Stimulated activated CD4-positive, alpha-beta T cell treated with anti-CD3 and anti-CD28 coated beads, Interleukin-15, amount 100 ng/mL, for 24 hours (primary cell): Measurements from ENCODE around the gene PRDM16.

Source experiments
- DNase-seq: peaks from one replicate; pipeline ENCODE4 v3.0.0-alpha.2; 2020

Gene PRDM16

DNA sequence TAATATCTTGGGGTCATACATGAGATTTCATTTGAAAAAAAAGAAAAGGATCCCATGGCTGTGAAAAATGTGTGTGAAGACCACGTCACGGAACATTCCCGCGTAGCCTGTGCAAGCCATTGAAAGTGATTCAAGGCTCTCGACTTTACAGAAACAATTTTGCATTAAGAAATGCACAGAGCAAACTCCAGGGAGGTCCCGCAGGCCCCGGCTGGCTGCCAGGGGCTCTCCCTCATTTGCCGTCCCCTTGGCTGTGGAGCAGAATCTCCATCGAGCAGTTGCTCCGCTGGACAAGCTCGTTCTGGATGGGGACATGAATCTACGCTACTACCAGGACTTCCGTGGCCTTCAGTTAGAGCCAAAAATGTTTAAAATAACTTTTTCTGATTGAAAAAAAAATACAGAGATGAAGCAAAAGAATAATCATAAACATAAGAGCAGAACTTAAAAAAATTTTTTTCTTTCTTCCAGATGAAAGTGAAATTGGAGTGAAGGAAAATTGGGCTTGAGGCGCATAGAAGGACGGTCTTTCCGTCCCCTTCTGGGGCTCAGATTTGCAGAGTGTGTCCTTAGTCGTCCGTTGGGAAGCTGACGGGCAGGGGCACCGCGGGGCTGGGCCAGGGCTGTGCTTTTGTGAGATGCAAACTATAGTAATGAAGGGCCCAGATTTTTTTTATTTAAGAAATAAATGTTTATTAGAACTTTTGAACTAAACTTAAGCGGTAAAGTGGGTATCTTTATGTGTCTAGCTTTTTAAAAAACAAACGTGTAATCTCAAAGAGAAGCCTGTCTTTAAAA lies 317.4 kb downstream of the PRDM16 start:
- no peak for DNase-seq

DNA sequence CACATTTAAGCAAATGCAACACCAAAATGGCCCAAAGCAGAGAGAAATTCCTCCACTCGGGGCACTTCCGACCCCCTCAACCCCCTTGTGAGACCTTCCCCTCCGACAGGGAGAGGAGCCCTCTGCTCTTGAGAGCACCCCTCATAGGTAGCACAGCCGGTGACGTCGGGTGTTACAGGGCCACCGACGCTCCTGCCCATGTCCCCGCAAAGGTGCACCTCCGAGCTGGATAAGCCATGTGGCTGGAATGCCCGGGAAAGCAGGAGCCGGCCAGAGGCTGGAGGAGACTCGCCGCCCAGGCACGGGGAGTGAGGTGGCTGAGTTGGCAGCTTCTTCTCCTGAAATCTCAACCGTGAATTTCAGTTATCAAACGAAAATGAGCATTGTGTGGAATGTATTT lies 318.4 kb downstream of the PRDM16 start:
- no peak for DNase-seq

DNA sequence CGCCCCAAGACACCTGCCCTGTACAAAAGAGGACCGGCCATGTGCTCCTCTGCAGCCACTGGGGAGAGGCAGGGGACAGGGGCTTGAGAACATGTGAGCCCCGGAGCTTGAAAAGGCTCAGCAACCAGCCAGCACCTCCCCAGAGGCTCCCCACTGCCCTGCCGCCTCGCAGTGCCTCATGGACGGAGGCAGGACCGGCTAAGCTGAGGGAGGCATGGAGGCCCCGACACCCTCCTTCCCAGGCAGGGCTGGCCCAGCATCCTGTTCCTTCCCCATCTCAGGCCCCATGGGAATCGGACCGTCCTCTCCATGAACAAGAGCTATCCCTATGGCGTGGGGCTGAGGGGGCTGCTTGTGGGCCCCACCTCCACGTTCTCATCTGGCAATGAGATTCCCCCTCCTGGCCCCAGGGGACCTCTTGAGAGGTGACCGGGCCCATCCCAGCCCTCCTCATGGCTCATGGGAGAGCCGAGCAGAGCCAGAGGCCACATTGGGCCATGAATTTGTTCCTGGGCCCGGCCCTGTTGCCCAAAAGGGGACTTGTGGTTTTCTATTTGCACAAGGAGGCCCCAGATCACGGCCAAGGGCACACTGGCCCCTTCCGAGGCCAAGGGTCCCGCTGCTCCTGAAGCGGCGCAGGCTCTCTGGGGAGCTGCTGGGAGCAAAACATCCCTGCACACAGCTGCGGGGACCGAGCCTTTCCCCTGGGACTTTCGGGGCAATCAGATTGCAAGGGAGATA lies 320.3 kb downstream of the PRDM16 start:
- no peak for DNase-seq

- no peak for DNase-seq
Measured at GRCh38 chr1:3390291-3390690, 321.3 kb downstream of the PRDM16 start.

GRCh38 chr1:3391711-3392110 lies 322.7 kb downstream of the PRDM16 start:
- no peak for DNase-seq

- DNase-seq, result no peak
Measured at GRCh38 chr1:3393024-3393986, 324.3 kb downstream of the PRDM16 start.

DNA sequence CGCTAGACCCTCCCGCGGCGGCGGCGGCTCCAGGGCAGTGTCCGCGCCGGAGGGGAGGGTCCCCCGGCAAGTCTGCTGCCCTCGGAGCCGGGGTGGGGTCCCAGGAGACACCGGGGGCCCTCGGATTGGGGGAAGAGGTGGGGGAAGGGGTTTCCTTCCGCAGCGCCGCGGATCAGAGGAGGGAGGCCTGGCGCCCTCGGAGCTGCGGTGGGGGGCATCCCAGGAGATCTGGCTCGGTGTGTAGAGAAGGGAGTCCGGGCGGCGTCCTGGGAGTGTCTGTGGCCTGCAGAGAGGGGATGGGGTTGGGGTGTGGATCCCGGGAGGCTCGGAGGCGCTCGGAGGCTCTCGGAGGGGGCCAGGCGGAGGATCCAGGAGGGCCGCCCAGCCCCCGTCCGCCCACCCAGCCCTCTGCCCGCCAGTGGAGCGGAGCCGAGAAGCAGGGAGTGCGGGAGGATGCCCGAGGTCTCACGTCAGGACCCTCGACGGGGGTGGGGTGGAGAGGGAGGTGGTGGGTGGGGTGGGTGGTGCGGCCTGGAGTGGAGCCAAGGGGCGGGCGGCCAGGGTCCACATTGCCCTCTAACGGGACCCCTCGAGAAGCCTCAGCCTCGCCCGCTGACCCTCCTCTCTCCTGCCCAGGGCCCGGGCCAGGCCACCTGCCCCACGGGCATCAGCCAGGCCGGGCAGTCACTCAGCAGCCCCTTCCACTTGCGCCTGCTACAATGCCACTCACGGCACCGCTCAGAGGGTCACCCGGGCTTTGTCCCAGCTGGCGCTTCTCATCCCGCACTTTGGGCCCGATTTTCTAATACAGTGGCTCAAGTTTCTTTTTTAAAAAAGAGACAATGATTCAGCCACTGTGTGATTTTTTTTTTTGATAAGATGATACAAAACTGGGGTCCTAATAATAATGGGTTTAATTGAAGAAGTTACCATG lies 325.3 kb downstream of the PRDM16 start:
- DNase-seq, result no peak

GRCh38 chr1:3396411-3396810 lies 327.4 kb downstream of the PRDM16 start:
- DNase-seq, result no peak

DNA sequence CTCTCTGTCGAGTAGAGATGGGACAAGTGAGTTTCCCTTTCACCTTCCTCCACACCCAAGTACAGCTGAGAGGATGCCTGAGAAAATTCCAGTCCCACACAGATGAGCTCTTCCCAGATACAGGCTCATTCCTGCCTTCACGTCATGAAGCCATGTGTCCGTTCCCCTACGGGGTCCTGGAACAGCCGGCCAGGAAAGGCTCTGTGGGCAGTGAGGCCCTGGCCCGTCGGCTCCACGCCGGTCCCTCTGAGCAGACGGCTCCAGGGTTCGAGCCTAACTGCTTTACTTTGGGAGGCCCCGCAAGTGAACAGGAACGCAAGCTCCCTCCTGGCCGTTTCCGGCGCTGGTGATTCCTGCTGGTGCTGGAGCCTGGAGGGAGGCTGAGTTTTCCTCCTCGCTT lies 328.3 kb downstream of the PRDM16 start:
- no peak for DNase-seq

DNA sequence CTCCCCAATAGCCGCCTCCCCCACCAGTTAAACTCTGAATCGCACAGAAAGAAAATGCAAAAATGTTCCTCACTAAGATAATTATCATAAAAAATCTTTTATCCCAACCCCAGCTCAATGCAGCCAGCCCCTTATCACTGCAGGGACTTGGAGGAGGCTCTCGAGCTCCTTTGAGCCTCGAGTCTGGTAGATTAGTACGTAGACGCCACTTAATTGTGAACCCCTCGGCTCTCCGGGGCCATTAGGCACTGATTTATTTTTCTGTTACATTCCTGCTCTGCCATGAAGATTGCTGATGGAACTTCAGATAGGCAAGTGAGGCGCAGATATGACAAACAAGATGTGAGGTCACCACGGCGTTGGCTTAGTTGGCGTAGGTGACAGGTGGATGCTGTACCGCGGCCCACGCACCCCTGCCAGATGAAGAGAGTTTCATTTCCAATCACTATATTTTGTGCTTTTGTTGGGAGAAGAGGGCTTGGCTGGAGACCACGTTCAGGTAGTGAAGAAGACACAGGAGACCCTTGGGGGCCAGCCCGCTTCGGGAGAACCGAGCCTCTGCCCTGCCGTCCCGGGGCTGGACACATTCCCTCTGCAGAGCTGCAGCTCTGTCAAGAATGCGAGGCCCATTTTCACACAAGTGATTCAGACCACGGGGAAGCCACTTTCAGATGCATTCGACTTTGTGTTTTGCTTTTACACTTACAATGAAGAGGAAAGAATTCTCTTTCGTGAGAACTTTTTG lies 329.6 kb downstream of the PRDM16 start:
- no peak for DNase-seq

GRCh38 chr1:3399732-3400131 lies 330.7 kb downstream of the PRDM16 start:
- no peak for DNase-seq

DNA sequence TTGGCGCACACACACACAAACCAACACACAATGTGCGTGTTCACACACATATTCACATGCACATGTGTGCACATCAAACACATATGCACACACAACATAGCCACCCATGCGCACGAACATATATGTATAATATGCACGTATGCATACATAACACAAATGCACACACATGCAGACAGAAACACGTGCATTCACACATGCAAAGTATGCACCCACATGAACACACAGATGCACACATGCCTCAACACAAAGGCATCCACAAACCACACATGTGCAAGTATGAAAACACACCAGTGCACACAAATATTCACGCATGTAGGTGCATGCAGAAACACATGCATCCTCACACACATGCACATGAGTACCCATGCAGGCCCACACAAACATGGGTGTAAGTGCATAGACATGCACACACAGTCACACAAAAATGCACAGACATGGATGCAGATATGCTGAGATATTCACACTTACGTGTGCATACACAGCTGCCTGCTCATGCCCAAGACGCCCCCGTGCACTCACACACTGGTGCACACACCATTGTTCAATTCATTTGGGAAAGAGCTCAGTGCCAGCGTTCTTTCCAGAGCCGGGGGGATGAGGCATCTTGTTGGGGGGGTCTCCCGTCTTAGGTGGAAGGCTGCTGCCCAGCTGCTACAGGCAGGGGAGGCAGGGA lies 332.7 kb downstream of the PRDM16 start:
- no peak for DNase-seq

GRCh38 chr1:3402258-3403010 lies 333.4 kb downstream of the PRDM16 start:
- no peak for DNase-seq

DNA sequence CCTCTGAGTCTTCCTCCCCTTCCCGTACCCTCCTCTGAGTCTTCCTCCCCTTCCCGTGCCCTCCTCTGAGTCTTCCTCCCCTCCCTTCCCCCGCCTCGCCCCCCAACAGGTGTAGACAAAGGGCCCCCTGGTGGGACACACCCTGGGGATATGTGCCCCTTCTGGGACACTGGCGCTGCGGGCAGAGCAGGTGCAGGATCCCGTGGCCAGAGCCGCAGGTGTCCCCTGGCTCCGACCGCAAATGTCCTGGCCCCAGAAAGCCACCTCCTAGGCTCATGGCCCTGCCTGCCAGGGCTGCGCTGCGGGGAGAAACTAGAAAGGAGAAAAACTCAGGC lies 334.0 kb downstream of the PRDM16 start:
- DNase-seq, result no peak

DNA sequence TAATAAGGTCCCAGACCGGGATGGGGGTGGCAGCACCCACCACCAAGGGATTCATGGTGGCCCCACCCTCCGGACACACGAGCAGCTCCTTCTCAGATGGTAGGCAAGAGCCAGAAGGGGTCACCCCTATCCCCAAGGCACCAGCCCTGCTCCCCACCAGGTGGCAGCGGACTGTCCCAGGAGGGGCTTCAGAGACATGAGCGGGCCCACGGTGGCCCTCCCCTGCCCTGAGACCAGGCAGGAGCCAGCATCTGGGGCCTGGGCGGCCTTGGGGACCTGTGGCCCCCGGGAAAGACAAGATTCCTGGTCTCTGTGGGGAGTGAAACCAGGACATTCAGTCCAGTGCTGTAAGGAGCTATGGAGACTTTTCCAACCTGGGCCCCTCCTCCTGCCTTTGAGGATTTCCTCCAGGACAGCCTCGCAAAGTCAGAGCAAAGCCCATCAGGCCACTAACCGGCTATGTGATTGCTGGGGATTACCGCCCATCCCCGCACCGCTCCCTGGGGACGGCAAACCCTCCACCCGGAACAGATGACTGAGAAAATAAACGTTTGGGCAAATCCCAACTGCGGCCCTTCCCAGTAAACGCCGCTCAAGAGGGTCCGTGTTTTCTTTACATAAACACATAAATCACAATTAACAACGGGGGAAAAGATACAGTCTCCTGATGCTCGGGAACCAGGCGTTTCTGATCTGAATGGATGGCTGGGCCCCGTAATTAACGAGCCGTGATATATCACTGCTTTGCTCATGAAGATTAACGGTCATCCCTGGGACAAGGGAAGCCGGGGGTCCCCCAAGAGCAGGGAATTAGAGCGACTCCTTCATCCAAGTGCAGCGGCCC lies 334.6 kb downstream of the PRDM16 start:
- no peak for DNase-seq

- no peak for DNase-seq
Measured at GRCh38 chr1:3404301-3404700, 335.3 kb downstream of the PRDM16 start.

- no peak for DNase-seq
Measured at GRCh38 chr1:3404801-3405200, 335.8 kb downstream of the PRDM16 start.

DNA sequence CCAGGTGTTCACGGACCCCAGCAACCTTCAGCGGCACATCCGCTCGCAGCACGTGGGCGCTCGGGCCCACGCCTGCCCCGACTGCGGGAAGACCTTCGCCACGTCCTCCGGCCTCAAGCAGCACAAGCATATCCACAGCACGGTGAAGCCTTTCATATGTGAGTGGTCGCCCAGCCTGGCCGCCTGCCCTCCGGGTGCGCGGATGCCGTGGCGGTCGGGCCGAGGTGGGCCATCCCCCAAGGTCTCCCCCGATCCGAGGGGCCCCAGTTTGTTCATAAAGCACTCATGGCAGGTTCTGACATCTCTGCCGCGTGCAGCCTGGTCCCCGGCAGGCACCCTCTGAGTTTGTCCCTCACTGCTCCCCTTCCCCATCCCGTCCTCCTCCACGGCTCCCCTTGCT lies 336.5 kb downstream of the PRDM16 start:
- no peak for DNase-seq
